Measurements from ENCODE around the gene PTPRT. TPM values are rescaled to one million over a fixed set of nuclear protein-coding genes. Genes with fewer than 3 reads are reported as not detected.

Gene PTPRT
- total RNA-seq, 1 donor from 2014 or later = 23.5 TPM

- H3K27me3 ChIP-seq = no peaks in the 10 kb centered on the region
- H3K4me1 ChIP-seq = no peaks in the 10 kb centered on the region
- DNase-seq (ENCODE audit: low spot score in 2 of 2) = no peak
- H3K27ac ChIP-seq = no peak overlapping the region
- H3K4me3 ChIP-seq = no peak overlapping the region
- no peaks in the 10 kb centered on the region for H3K9me3 ChIP-seq
- H3K36me3 ChIP-seq = no peaks in the 10 kb centered on the region
- TF ChIP-seq, protein P1, sequence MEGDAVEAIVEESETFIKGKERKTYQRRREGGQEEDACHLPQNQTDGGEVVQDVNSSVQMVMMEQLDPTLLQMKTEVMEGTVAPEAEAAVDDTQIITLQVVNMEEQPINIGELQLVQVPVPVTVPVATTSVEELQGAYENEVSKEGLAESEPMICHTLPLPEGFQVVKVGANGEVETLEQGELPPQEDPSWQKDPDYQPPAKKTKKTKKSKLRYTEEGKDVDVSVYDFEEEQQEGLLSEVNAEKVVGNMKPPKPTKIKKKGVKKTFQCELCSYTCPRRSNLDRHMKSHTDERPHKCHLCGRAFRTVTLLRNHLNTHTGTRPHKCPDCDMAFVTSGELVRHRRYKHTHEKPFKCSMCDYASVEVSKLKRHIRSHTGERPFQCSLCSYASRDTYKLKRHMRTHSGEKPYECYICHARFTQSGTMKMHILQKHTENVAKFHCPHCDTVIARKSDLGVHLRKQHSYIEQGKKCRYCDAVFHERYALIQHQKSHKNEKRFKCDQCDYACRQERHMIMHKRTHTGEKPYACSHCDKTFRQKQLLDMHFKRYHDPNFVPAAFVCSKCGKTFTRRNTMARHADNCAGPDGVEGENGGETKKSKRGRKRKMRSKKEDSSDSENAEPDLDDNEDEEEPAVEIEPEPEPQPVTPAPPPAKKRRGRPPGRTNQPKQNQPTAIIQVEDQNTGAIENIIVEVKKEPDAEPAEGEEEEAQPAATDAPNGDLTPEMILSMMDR (IDR thresholded peaks at IDR 0.05) = no peak
- intact Hi-C loops (cut with DNase I) = no loop called here
Measured at GRCh38 chr20:42996141-42996540, 193.6 kb downstream of the PTPRT start.

GRCh38 chr20:42988319-42988718 lies 201.4 kb downstream of the PTPRT start:
- Histone ChIP-seq H3K4me3 (no peak overlapping the region), H3K27me3 (no peaks in the 10 kb centered on the region), H3K9me3 (no peaks in the 10 kb centered on the region), H3K36me3 (no peaks in the 10 kb centered on the region), H3K27ac (no peak overlapping the region), H3K4me1 (no peaks in the 10 kb centered on the region)
- TF ChIP-seq, protein P1 (IDR thresholded peaks at IDR 0.05) = no peak
- no peak for DNase-seq (ENCODE audit: low spot score in 2 of 2)
- intact Hi-C loops (cut with DNase I) = no loop called here

DNA sequence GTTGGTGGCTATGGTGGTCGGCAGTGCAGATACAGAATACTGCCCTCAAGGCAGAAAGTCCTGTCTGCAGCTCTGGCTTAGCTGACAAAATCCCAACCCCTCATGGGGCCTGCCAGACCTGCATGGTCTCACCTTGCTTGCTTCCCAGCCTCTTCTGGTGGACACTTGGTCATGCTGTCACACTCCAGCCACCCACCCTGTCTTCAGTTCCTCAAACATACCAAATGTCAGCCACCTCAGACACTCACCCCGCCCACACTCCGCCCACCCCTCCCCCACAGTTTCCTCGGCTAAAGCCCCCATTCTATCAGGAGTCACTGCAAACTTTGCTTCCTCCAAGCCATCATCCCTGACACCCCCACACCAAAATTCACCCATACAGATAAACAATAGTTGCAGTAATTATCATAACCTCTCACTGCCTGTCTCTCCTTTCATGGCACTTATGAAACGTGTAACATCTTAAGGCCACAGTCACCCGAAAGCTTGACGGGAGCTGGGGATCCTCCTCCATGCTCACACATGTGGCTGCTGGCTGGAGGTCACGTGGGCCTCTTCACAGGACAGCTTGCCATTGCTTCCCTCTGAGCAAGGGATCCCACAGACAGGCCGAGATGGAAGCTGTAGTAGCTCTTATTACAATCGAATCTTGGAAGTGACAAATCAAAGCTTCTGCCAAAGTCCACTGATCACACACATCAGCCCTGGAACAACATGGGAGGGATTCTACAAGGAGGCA lies 202.2 kb downstream of the PTPRT start:
- H3K4me3 ChIP-seq = no peak overlapping the region
- DNase-seq (ENCODE audit: low spot score in 2 of 2) = no peak
- intact Hi-C loops (cut with DNase I) = no loop called here

GRCh38 chr20:42986143-42986773 lies 203.4 kb downstream of the PTPRT start:
- TF ChIP-seq, protein P1 (IDR thresholded peaks at IDR 0.05) = no peak
- no peak overlapping the region for H3K27ac ChIP-seq
- no peaks in the 10 kb centered on the region for H3K9me3 ChIP-seq
- no peaks in the 10 kb centered on the region for H3K4me1 ChIP-seq
- no peak for DNase-seq (ENCODE audit: low spot score in 2 of 2)
- no peak overlapping the region for H3K4me3 ChIP-seq
- intact Hi-C loops (cut with DNase I) = no loop called here
- H3K27me3 ChIP-seq = no peaks in the 10 kb centered on the region
- H3K36me3 ChIP-seq = no peaks in the 10 kb centered on the region

More for the DNA sequence above, 202.2 kb downstream of the PTPRT start:
- Histone ChIP-seq H3K27ac (no peak overlapping the region), H3K9me3 (no peaks in the 10 kb centered on the region), H3K4me1 (no peaks in the 10 kb centered on the region), H3K36me3 (no peaks in the 10 kb centered on the region), H3K27me3 (no peaks in the 10 kb centered on the region)
- TF ChIP-seq, protein P1 (IDR thresholded peaks at IDR 0.05) = no peak

- no peak for DNase-seq (ENCODE audit: low spot score in 2 of 2)
- intact Hi-C loops (cut with DNase I) = no loop called here
- Histone ChIP-seq H3K27me3 (no peaks in the 10 kb centered on the region), H3K4me3 (no peak overlapping the region), H3K36me3 (no peaks in the 10 kb centered on the region), H3K4me1 (no peaks in the 10 kb centered on the region), H3K9me3 (no peaks in the 10 kb centered on the region), H3K27ac (no peak overlapping the region)
- TF ChIP-seq, protein P1 (IDR thresholded peaks at IDR 0.05) = no peak
Measured at GRCh38 chr20:42985628-42986027, 204.1 kb downstream of the PTPRT start.
